Peyer's patch (tissue), 4 donors: ENCODE data around the gene NXPH1.
"Not testable (repeated sequence)": the region's sequence is repeated elsewhere in the genome, so short reads cannot be mapped to it uniquely, and the experiment has no call there.

ENCODE experiments used
- POLR2A ChIP-seq, 2 donors: fragments of 450-650 bp; IDR thresholded peaks; one replicate each; pipeline ENCODE4 v1.5.1; 2017; ENCODE audit warnings: antibody characterized with exemption in 2 of 2, mild to moderate bottlenecking in 2 of 2, moderate library complexity in 2 of 2
- TF ChIP-seq, protein P1 (sequence below), 6 experiments: fragments of 450-650 bp in 4 of 6; fragments of 200-600 bp in 2 of 6; sonication (generic) in 1 of 6; IDR thresholded peaks; one replicate each; pipeline ENCODE4 v1.5.1; 2017 to 2019; ENCODE audit warnings: antibody characterized with exemption in 6 of 6, mild to moderate bottlenecking in 3 of 6, moderate library complexity in 1 of 6

DNA sequence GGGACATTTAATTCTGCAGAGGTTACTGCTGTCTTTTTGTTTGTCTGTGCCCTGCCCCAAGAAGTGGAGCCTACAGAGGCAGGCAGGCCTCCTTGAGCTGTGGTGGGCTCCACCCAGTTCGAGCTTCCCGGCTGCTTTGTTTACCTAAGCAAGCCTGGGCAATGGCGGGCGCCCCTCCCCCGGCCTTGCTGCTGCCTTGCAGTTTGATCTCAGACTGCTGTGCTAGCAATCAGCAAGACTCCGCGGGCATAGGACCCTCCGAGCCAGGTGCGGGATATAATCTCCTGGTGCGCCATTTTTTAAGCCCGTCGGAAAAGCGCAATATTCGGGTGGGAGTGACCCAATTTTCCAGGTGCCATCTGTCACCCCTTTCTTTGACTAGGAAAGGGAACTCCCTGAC lies 298.3 kb downstream of the NXPH1 start:
- not testable (repeated sequence) for TF ChIP-seq POLR2A (IDR thresholded peaks at IDR 0.05)
- TF ChIP-seq, protein P1, sequence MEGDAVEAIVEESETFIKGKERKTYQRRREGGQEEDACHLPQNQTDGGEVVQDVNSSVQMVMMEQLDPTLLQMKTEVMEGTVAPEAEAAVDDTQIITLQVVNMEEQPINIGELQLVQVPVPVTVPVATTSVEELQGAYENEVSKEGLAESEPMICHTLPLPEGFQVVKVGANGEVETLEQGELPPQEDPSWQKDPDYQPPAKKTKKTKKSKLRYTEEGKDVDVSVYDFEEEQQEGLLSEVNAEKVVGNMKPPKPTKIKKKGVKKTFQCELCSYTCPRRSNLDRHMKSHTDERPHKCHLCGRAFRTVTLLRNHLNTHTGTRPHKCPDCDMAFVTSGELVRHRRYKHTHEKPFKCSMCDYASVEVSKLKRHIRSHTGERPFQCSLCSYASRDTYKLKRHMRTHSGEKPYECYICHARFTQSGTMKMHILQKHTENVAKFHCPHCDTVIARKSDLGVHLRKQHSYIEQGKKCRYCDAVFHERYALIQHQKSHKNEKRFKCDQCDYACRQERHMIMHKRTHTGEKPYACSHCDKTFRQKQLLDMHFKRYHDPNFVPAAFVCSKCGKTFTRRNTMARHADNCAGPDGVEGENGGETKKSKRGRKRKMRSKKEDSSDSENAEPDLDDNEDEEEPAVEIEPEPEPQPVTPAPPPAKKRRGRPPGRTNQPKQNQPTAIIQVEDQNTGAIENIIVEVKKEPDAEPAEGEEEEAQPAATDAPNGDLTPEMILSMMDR (IDR thresholded peaks at IDR 0.05): not testable (repeated sequence)
